ENCODE measurements around the gene BICC1.

The BICC1 gene

GRCh38 chr10:58653139-58653538 lies 140.5 kb downstream of the BICC1 start:
- DNase-seq = no peak

GRCh38 chr10:58660575-58661255 lies 148.0 kb downstream of the BICC1 start:
- DNase-seq = no peak

GRCh38 chr10:58661336-58661735 lies 148.7 kb downstream of the BICC1 start:
- no peak for DNase-seq

- DNase-seq = no peak
These were observed 149.2 kb downstream of the BICC1 start for GRCh38 chr10:58661902-58662301.

- DNase-seq = no peak
These were observed 149.6 kb downstream of the BICC1 start for GRCh38 chr10:58662314-58662713.

- DNase-seq = no peak
These were observed 152.7 kb downstream of the BICC1 start for GRCh38 chr10:58665361-58665760.

- no peak for DNase-seq
These were observed 153.4 kb downstream of the BICC1 start for GRCh38 chr10:58666024-58666423.

- DNase-seq = no peak
These were observed 155.1 kb downstream of the BICC1 start for GRCh38 chr10:58667658-58668310.

GRCh38 chr10:58672845-58673244 lies 160.2 kb downstream of the BICC1 start:
- no peak for DNase-seq

- DNase-seq = no peak
These were observed 161.6 kb downstream of the BICC1 start for GRCh38 chr10:58674251-58674650.

GRCh38 chr10:58675321-58675720 lies 162.6 kb downstream of the BICC1 start:
- no peak for DNase-seq

GRCh38 chr10:58691528-58691927 lies 178.9 kb downstream of the BICC1 start:
- no peak for DNase-seq

GRCh38 chr10:58693919-58694318 lies 181.2 kb downstream of the BICC1 start:
- DNase-seq = no peak

- no peak for DNase-seq
These were observed 182.3 kb downstream of the BICC1 start for GRCh38 chr10:58695022-58695421.

- DNase-seq = no peak
These were observed 184.1 kb downstream of the BICC1 start for GRCh38 chr10:58696736-58697135.

- no peak for DNase-seq
These were observed 185.0 kb downstream of the BICC1 start for GRCh38 chr10:58697691-58698090.

GRCh38 chr10:58698777-58699356 lies 186.2 kb downstream of the BICC1 start:
- DNase-seq = peak in 1 of 2 experiments; percentile 24

GRCh38 chr10:58700591-58700990 lies 187.9 kb downstream of the BICC1 start:
- DNase-seq = no peak

GRCh38 chr10:58701405-58702135 lies 188.9 kb downstream of the BICC1 start:
- DNase-seq = no peak

- no peak for DNase-seq
These were observed 191.6 kb downstream of the BICC1 start for GRCh38 chr10:58704226-58704625.

GRCh38 chr10:58704671-58705141 lies 192.0 kb downstream of the BICC1 start:
- no peak for DNase-seq

- DNase-seq = no peak
These were observed 194.2 kb downstream of the BICC1 start for GRCh38 chr10:58706836-58707235.

- no peak for DNase-seq
These were observed 199.5 kb downstream of the BICC1 start for GRCh38 chr10:58712141-58712540.

GRCh38 chr10:58712982-58713381 lies 200.3 kb downstream of the BICC1 start:
- DNase-seq = no peak
